NCI-H345 (cell line): Measurements from ENCODE around the gene ANKRD11.
"Not testable (repeated sequence)": the region's sequence is repeated elsewhere in the genome, so short reads cannot be mapped to it uniquely, and the experiment has no call there.

Source experiments
- DNase-seq: peaks from one replicate; lab custom pipeline; 2025; lab: John Stamatoyannopoulos, UW

ANKRD11 gene

GRCh38 chr16:89478576-89479221 lies 11.7 kb downstream of the ANKRD11 start:
- DNase-seq: no peak

GRCh38 chr16:89476811-89477261 lies 13.5 kb downstream of the ANKRD11 start:
- DNase-seq: no peak

GRCh38 chr16:89476379-89476778 lies 14.0 kb downstream of the ANKRD11 start:
- no peak for DNase-seq

- DNase-seq: no peak
Observed at GRCh38 chr16:89475144-89475543, 15.2 kb downstream of the ANKRD11 start.

GRCh38 chr16:89473791-89474414 lies 16.5 kb downstream of the ANKRD11 start:
- DNase-seq: no peak

- no peak for DNase-seq
Observed at GRCh38 chr16:89473136-89473712, 17.1 kb downstream of the ANKRD11 start.

GRCh38 chr16:89472711-89473075 lies 17.7 kb downstream of the ANKRD11 start:
- DNase-seq: no peak

GRCh38 chr16:89467382-89467781 lies 23.0 kb downstream of the ANKRD11 start:
- DNase-seq: no peak

GRCh38 chr16:89466920-89467319 lies 23.4 kb downstream of the ANKRD11 start:
- DNase-seq: no peak

- DNase-seq: not testable (repeated sequence)
Observed at GRCh38 chr16:89463312-89463711, 27.0 kb downstream of the ANKRD11 start.

- not testable (repeated sequence) for DNase-seq
Observed at GRCh38 chr16:89462639-89463038, 27.7 kb downstream of the ANKRD11 start.

- not testable (repeated sequence) for DNase-seq
Observed at GRCh38 chr16:89461890-89462289, 28.5 kb downstream of the ANKRD11 start.

- no peak for DNase-seq
Observed at GRCh38 chr16:89460556-89460955, 29.8 kb downstream of the ANKRD11 start.

- DNase-seq: no peak
Observed at GRCh38 chr16:89458967-89459366, 31.4 kb downstream of the ANKRD11 start.

GRCh38 chr16:89458551-89458950 lies 31.8 kb downstream of the ANKRD11 start:
- DNase-seq: no peak

GRCh38 chr16:89456419-89456959 lies 33.9 kb downstream of the ANKRD11 start:
- DNase-seq: no peak

GRCh38 chr16:89455692-89456091 lies 34.7 kb downstream of the ANKRD11 start:
- DNase-seq: no peak

GRCh38 chr16:89455178-89455577 lies 35.2 kb downstream of the ANKRD11 start:
- no peak for DNase-seq

GRCh38 chr16:89454378-89455125 lies 35.8 kb downstream of the ANKRD11 start:
- DNase-seq: not testable (repeated sequence)

- no peak for DNase-seq
Observed at GRCh38 chr16:89453501-89454321, 36.6 kb downstream of the ANKRD11 start.

GRCh38 chr16:89452925-89453324 lies 37.4 kb downstream of the ANKRD11 start:
- DNase-seq: no peak

- DNase-seq: no peak
Observed at GRCh38 chr16:89452241-89452640, 38.1 kb downstream of the ANKRD11 start.
